Liver (tissue), 9 donors: Measurements from ENCODE around the gene HHIPL1. TPM values are rescaled to one million over a fixed set of nuclear protein-coding genes. Genes with fewer than 3 reads are reported as not detected.

Experiments
- DNase-seq: peaks from one replicate; pipeline ENCODE4 v3.0.0-alpha.2; 2017; ENCODE audit warnings: low spot score
- H3K27ac ChIP-seq, 2 donors: one replicate each; pipeline ENCODE4 v1.7.0; 2013; ENCODE audit warnings: inconsistent platforms in 2 of 2, low read length in 2 of 2, control low read depth in 1 of 2, low read depth in 1 of 2, mild to moderate bottlenecking in 1 of 2
- H3K27me3 ChIP-seq, 4 donors: one replicate each; pipeline versions ENCODE4 v1.6.1 to v1.7.0; 2013; ENCODE audit warnings: low read length in 3 of 4, inconsistent platforms in 1 of 4, mild to moderate bottlenecking in 1 of 4, moderate library complexity in 1 of 4; ENCODE audit not compliant: control insufficient read depth in 4 of 4, insufficient read depth in 4 of 4
- H3K36me3 ChIP-seq, 4 donors: one replicate each; pipeline versions ENCODE4 v1.6.1 to v1.7.0; 2013; ENCODE audit warnings: low read length in 3 of 4, mild to moderate bottlenecking in 3 of 4, low read depth in 1 of 4, moderate library complexity in 1 of 4; ENCODE audit not compliant: control insufficient read depth in 4 of 4, insufficient read depth in 3 of 4
- H3K4me1 ChIP-seq, 4 donors: one replicate each; pipeline versions ENCODE4 v1.6.1 to v1.7.0; 2013; ENCODE audit warnings: low read length in 3 of 4, mild to moderate bottlenecking in 3 of 4, moderate library complexity in 1 of 4; ENCODE audit not compliant: control insufficient read depth in 4 of 4, insufficient read depth in 4 of 4
- H3K4me3 ChIP-seq, 3 donors: one replicate each; pipeline versions ENCODE4 v1.6.1 to v1.7.0; 2013; ENCODE audit warnings: low read length in 3 of 3, control low read depth in 1 of 3, low read depth in 1 of 3, mild to moderate bottlenecking in 1 of 3
- H3K9ac ChIP-seq, 2 donors: one replicate each; pipeline ENCODE4 v1.7.0; 2013; ENCODE audit warnings: low read length in 2 of 2, mild to moderate bottlenecking in 2 of 2, moderate library complexity in 2 of 2, control low read depth in 1 of 2, low read depth in 1 of 2
- H3K9me3 ChIP-seq, 4 donors: one replicate each; pipeline versions ENCODE4 v1.6.1 to v1.7.0; 2013; ENCODE audit warnings: low read length in 3 of 4; ENCODE audit not compliant: control insufficient read depth in 4 of 4
- EGR1 ChIP-seq, 2 donors: IDR thresholded peaks; 2 replicates each; pipeline ENCODE4 v1.6.1; 2016 to 2018; ENCODE audit warnings: antibody characterized with exemption in 2 of 2, low read depth in 2 of 2
- FOXA1 ChIP-seq: IDR thresholded peaks from 2 replicates; pipeline ENCODE4 v1.6.1; 2016; ENCODE audit warnings: antibody characterized with exemption
- FOXA2 ChIP-seq: IDR thresholded peaks from 2 replicates; pipeline ENCODE4 v1.6.1; 2016; ENCODE audit warnings: antibody characterized with exemption
- GABPA ChIP-seq, 2 donors: IDR thresholded peaks in 1 of 2; conservative IDR thresholded peaks in 1 of 2; 2 replicates each; pipeline ENCODE4 v1.6.1; 2016; ENCODE audit warnings: antibody characterized with exemption in 2 of 2, mild to moderate bottlenecking in 1 of 2, moderate library complexity in 1 of 2
- HNF4A ChIP-seq, 2 donors: conservative IDR thresholded peaks; 2 replicates each; pipeline ENCODE4 v1.6.1; 2016; ENCODE audit warnings: antibody characterized with exemption in 2 of 2, mild to moderate bottlenecking in 2 of 2
- HNF4G ChIP-seq: IDR thresholded peaks from 2 replicates; pipeline ENCODE4 v1.6.1; 2016; ENCODE audit warnings: antibody characterized with exemption
- JUND ChIP-seq, 2 donors: IDR thresholded peaks; 2 replicates each; pipeline ENCODE4 v1.6.1; 2016; ENCODE audit warnings: antibody characterized with exemption in 2 of 2
- MAX ChIP-seq: IDR thresholded peaks from 2 replicates; pipeline ENCODE4 v1.6.1; 2016; ENCODE audit warnings: antibody characterized with exemption
- NR2F2 ChIP-seq: IDR thresholded peaks from 2 replicates; pipeline ENCODE4 v1.6.1; 2016; ENCODE audit warnings: antibody characterized with exemption
- REST ChIP-seq: IDR thresholded peaks from 2 replicates; pipeline ENCODE4 v1.6.1; 2016; ENCODE audit warnings: antibody characterized with exemption, mild to moderate bottlenecking
- RXRA ChIP-seq, 2 donors: IDR thresholded peaks; 2 replicates each; pipeline ENCODE4 v1.6.1; 2017 to 2018; ENCODE audit warnings: antibody characterized with exemption in 2 of 2, mild to moderate bottlenecking in 1 of 2
- SP1 ChIP-seq: IDR thresholded peaks from 2 replicates; pipeline ENCODE4 v1.6.1; 2018; ENCODE audit warnings: antibody characterized with exemption, mild to moderate bottlenecking
- TAF1 ChIP-seq: conservative IDR thresholded peaks from 2 replicates; pipeline ENCODE4 v1.6.1; 2016; ENCODE audit warnings: antibody characterized with exemption, mild to moderate bottlenecking
- YY1 ChIP-seq: IDR thresholded peaks from 2 replicates; pipeline ENCODE4 v1.6.1; 2016; ENCODE audit warnings: antibody characterized with exemption, mild to moderate bottlenecking
- WGBS: extraction: QIAGEN DNeasy Blood & Tissue Kit; methylation state at CpG from one replicate; pipeline ENCODE4 v1.1.7; 2013; 5-methylcytosine and 5-hydroxymethylcytosine counted together
- polyA plus RNA-seq, 2 donors: library from polyadenylated mRNA; stranded (reverse) in 1 of 2; unstranded in 1 of 2; fragments of 200-250 nt in 1 of 2; fragments of >200 nt in 1 of 2; fragmentation: Nextera tagmentation in 1 of 2; extraction: Ambion mirVana in 1 of 2; gene quantifications; one replicate each; pipeline versions ENCODE4 v1.2.1 to v1.2.3, GENCODE V29; 2013 to 2015
- total RNA-seq, 2 donors: library from RNA; depleted of rRNA; stranded (reverse); fragments of >200 nt; gene quantifications; one replicate each; pipeline ENCODE4 v1.2.3, GENCODE V29; 2014
- TF ChIP-seq, protein P1 (sequence below): fragments of 150-350 bp; IDR thresholded peaks from 2 replicates; pipeline ENCODE4 v1.5.1; 2017; ENCODE audit warnings: improper control_type of control experiment, low read depth, low read length; ENCODE audit not compliant: missing input control
- donor health status: healthy.
- donor health status: healthy.
- donor health status: healthy.
- donor health status: healthy.
- donor health status: healthy.

Gene HHIPL1
- total and polyA plus RNA-seq, 4 donors = 0.96 to 1.7 (median 1.0) TPM

- H3K4me3 ChIP-seq = no peak overlapping the region
- H3K27me3 ChIP-seq = no peaks in the 10 kb centered on the region
- no peak overlapping the region for H3K27ac ChIP-seq
- TF ChIP-seq YY1 = no peak
- TF ChIP-seq TAF1 = no peak
- no peak for TF ChIP-seq SP1
- TF ChIP-seq NR2F2 = no peak
- TF ChIP-seq MAX = no peak
- TF ChIP-seq EGR1 (IDR thresholded peaks at IDR 0.05; ENCODE audit: low read depth in 2 of 2) = no peak
- no peak for TF ChIP-seq RXRA (IDR thresholded peaks at IDR 0.05)
- TF ChIP-seq HNF4G = no peak
- no peaks in the 10 kb centered on the region for H3K4me1 ChIP-seq
- H3K36me3 ChIP-seq = no peaks in the 10 kb centered on the region
- no peak overlapping the region for H3K9ac ChIP-seq
- DNase-seq = no peak
- H3K9me3 ChIP-seq = no peaks in the 10 kb centered on the region
- 96% methylated on average over 14 of the region's 14 CpGs for WGBS
Measured at GRCh38 chr14:99716850-99717681, 72.1 kb downstream of the HHIPL1 start.

GRCh38 chr14:99717682-99718013 lies 72.7 kb downstream of the HHIPL1 start:
- H3K9me3 ChIP-seq = no peaks in the 10 kb centered on the region
- no peak for DNase-seq
- no peaks in the 10 kb centered on the region for H3K27me3 ChIP-seq
- H3K4me1 ChIP-seq = no peaks in the 10 kb centered on the region
- TF ChIP-seq, protein P1, sequence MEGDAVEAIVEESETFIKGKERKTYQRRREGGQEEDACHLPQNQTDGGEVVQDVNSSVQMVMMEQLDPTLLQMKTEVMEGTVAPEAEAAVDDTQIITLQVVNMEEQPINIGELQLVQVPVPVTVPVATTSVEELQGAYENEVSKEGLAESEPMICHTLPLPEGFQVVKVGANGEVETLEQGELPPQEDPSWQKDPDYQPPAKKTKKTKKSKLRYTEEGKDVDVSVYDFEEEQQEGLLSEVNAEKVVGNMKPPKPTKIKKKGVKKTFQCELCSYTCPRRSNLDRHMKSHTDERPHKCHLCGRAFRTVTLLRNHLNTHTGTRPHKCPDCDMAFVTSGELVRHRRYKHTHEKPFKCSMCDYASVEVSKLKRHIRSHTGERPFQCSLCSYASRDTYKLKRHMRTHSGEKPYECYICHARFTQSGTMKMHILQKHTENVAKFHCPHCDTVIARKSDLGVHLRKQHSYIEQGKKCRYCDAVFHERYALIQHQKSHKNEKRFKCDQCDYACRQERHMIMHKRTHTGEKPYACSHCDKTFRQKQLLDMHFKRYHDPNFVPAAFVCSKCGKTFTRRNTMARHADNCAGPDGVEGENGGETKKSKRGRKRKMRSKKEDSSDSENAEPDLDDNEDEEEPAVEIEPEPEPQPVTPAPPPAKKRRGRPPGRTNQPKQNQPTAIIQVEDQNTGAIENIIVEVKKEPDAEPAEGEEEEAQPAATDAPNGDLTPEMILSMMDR = no peak
- TF ChIP-seq FOXA1 = no peak
- no peaks in the 10 kb centered on the region for H3K36me3 ChIP-seq
- WGBS = 84% methylated on average over 5 of the region's 5 CpGs
- H3K4me3 ChIP-seq = no peak overlapping the region
- H3K9ac ChIP-seq = no peak overlapping the region
- no peak overlapping the region for H3K27ac ChIP-seq

DNA sequence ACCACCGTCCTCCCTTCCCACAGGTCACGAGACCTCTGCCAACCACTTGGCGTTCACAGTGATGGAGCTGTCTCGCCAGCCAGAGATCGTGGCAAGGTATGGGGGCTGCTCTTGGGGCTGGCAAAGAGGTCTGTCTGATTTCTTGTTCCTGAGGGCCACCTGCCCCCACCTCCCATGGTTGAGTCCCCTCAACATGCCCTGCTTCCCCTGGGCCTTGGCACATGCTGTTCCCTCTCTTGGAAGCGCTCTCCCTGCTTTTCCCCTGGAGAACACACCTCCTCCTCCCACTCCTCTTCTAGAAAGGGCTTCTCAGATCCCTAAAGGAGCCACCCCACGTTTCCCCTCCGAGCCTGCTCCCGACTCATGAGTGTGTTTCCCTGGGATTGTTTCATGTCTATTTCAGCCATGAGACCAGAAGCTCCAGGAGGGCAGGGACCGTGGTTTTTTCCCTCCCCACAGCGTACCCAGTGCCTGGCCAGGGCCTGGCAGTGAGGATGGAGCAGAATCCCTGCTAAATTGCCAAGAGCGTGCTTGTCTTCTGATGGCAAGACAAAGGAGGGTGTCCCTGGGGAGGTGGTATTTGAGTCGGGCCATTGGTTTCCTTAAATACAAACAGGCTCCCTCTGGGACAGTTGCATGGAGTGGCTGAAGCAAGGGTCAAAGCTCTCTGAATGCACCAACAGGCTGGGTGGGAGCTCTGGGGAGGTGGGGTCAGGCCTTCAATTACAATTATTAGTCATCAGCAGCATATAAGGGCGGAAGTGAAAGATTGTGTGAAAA lies 73.3 kb downstream of the HHIPL1 start:
- H3K4me1 ChIP-seq = no peaks in the 10 kb centered on the region
- no peak for DNase-seq
- H3K36me3 ChIP-seq = no peaks in the 10 kb centered on the region
- no peak for TF ChIP-seq SP1
- no peak for TF ChIP-seq NR2F2
- TF ChIP-seq YY1 = no peak
- no peak for TF ChIP-seq HNF4G
- H3K27ac ChIP-seq = no peak overlapping the region
- no peak overlapping the region for H3K4me3 ChIP-seq
- H3K27me3 ChIP-seq = no peaks in the 10 kb centered on the region
- H3K9me3 ChIP-seq = no peaks in the 10 kb centered on the region
- no peak overlapping the region for H3K9ac ChIP-seq
- 86% methylated on average over 14 of the region's 14 CpGs for WGBS

- H3K27me3 ChIP-seq = no peaks in the 10 kb centered on the region
- no peak overlapping the region for H3K9ac ChIP-seq
- H3K27ac ChIP-seq = no peak overlapping the region
- no peaks in the 10 kb centered on the region for H3K4me1 ChIP-seq
- no peak overlapping the region for H3K4me3 ChIP-seq
- 90% methylated on average over 5 of the region's 5 CpGs for WGBS
- no peaks in the 10 kb centered on the region for H3K9me3 ChIP-seq
- H3K36me3 ChIP-seq = no peaks in the 10 kb centered on the region
- DNase-seq = no peak
- no peak for TF ChIP-seq JUND (IDR thresholded peaks at IDR 0.05)
- no peak for TF ChIP-seq NR2F2
- no peak for TF ChIP-seq REST
- TF ChIP-seq MAX = no peak
- TF ChIP-seq HNF4A (conservative IDR thresholded peaks at IDR 0.05) = no peak
- no peak for TF ChIP-seq YY1
- no peak for TF ChIP-seq FOXA2
- TF ChIP-seq FOXA1 = no peak
- no peak for TF ChIP-seq HNF4G
- TF ChIP-seq GABPA (IDR thresholded peaks at IDR 0.05 in 1 of 2, conservative IDR thresholded peaks at IDR 0.05 in 1 of 2) = no peak
- no peak for TF ChIP-seq SP1
- TF ChIP-seq TAF1 = no peak
Measured at GRCh38 chr14:99718811-99719192, 73.9 kb downstream of the HHIPL1 start.
